Stimulated activated CD4-positive, alpha-beta T cell treated with anti-CD3 and anti-CD28 coated beads, TNF-alpha, amount 100 ng/mL, for 24 hours (primary cell): ENCODE data around the gene UTP20.
"Not testable (repeated sequence)": the region's sequence is repeated elsewhere in the genome, so short reads cannot be mapped to it uniquely, and the experiment has no call there.

Source experiments
- DNase-seq, 3 experiments: peaks; one replicate each; pipeline ENCODE4 v3.0.0-alpha.2; 2020; ENCODE audit warnings: low read depth in 3 of 3

The UTP20 gene

DNA sequence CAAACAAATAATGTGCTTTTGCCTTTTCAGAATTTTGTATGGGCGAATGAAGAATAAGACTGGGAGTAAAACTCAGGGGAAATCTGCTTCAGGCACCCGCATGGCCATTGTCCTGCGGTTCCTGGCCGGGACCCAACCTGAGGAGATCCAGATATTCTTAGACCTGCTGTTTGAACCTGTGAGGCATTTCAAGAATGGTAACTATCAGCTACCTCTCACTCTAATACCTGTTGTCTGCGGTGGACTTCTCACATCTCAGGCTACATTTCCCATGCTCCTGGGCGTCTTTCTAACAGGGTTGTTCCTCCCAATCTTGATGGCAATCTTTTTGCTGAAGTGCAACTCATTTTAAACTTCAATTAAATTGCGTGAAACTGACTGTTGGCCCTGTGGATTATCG is 47.1 kb downstream of the UTP20 start:
- no peak for DNase-seq

- no peak for DNase-seq
Observed at GRCh38 chr12:101327546-101327945, 47.6 kb downstream of the UTP20 start.

- no peak for DNase-seq
Observed at GRCh38 chr12:101328917-101329316, 49.0 kb downstream of the UTP20 start.

- DNase-seq = no peak
Observed at GRCh38 chr12:101330631-101331030, 50.7 kb downstream of the UTP20 start.

- no peak for DNase-seq
Observed at GRCh38 chr12:101336437-101336836, 56.5 kb downstream of the UTP20 start.

DNA sequence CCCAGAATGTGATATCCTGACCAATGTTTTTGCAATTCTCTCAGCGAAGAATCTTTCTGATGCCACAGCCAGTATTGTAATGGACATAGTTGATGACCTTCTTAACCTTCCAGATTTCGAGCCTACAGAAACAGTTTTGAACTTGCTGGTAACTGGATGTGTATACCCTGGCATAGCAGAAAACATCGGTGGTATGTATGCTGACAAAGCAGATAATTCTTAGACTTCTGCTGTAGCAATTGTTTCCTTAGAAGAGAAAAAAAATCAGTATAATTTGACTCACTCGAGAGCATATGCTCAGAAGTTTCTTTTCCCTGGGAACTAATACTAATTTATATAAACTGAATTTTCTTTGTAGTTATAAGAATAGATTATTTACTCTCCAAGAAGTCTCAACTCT is 58.2 kb downstream of the UTP20 start:
- no peak for DNase-seq

DNA sequence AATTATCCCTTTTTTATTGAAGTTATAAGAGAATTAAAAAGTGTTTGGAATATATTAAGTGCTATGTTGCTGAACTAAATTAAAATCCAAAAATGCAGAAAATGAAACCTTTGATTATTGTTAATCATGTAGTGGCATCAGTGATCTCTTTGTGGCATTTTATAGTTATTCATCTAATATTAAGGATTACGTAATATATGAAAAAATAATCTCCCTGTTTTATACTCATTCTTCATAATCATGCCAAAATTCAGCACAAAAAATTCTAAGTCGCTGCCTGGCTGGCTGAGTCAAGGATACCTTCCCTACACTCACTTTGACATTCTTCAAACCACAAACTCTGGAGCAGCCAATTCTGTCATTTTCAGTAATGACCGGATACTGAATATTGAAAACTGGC is 64.0 kb downstream of the UTP20 start:
- DNase-seq = no peak

DNA sequence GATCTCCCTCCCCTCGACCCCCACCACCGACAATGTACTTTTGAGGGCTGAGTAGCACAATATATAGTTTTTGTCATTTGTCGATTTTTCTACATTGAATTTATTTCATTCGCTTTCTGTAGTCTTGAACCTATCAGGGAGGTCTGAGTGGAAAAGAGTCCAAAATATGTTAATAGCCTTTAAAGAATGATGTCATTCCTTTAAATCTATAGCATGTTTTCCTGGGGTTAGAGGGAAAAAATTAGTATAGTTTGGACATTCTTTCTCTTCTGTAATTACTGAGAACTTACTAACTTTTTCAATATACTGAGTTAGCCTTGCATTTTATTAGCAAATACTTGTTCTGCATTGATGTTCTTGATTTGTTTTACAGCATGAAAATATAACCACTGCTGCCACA is 71.8 kb downstream of the UTP20 start:
- no peak for DNase-seq

GRCh38 chr12:101356794-101357193 is 76.9 kb downstream of the UTP20 start:
- no peak for DNase-seq

DNA sequence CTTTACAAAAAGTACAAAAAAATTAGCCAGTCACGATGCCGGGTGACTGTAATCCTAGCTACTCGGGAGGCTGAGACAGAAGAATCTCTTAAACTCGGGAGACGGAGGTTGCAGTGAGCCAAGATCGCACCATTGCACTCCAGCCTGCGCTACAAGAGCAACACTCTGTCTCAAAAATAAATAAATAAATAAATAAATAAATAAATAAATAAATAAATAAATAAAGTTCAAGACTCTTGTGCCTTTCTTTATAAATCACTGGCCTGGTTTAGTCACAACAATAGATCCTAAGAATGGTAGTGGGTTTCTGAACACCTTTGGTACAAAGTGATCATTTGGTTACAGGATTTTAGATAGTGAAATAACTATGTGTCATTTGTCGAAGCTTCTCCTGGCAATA is 81.5 kb downstream of the UTP20 start:
- no peak for DNase-seq

GRCh38 chr12:101368016-101368415 is 88.1 kb downstream of the UTP20 start:
- DNase-seq = no peak

DNA sequence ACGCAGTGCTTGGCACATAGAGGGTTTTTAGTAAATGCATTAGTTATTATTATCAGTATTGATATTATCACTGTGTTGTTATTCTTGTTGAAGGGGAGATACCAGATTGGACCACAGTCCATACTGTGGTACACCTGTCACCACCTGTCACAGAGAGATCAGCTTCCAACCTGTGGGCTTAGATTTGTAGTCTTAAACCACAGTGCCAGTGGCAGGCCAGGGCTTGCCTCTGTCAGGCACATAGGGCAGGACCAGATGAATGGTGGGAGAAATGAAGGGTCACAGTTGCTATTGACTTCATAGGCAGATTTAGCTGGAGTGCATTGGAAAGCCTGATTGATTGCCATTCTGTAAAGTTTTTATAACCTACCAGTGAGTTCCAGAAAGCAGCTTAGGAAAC is 92.5 kb downstream of the UTP20 start:
- DNase-seq = no peak

- no peak for DNase-seq
Observed at GRCh38 chr12:101375573-101375972, 95.7 kb downstream of the UTP20 start.

DNA sequence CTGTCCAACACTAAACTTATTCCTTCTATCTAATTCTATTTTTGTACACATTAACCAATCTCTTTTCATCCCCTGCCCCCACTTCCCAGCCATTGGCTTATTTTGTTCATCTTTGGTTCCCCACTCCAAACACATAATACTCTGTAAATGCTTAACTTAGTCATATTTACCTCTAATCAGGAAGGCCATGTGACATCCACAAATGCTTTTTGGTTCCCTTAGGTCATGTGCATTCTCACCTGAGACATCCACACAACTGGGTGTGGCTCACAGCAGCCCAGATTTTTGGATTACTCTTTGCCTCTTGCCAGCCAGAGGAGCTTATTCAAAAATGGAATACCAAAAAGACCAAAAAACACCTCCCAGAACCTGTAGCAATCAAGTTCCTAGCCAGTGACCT is 99.2 kb downstream of the UTP20 start:
- no peak for DNase-seq

- not testable (repeated sequence) for DNase-seq
Observed at GRCh38 chr12:101391181-101391580, 111.3 kb downstream of the UTP20 start.

DNA sequence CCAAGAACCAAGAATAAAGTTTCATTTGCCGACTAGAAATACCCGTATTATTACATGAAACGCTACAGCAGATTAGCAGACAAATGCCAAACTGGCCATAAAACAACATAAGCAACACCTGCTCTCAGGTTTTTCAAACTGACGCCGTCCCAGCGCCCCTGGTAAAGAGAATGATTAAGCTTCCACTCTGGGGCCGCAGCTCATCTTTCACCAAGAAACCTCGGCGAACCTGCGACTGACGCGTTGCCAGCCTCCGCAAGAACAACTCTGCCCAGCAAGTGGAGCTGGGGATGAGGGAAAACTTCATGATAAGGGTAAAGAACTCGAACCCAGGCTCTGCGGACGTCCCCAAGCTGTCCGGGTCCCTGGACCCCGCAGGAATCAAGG is 127.1 kb downstream of the UTP20 start:
- DNase-seq = peak in 2 of 3 experiments; percentile 3

GRCh38 chr12:101407436-101408345 is 127.8 kb downstream of the UTP20 start, which contains the start of gene ARL1:
ARL1 (minus strand) TSS chr12:101407772; CDS start chr12:101407645, 127 bp downstream.
- peak; percentile 67 to 82 (median 71) for DNase-seq

- not testable (repeated sequence) for DNase-seq
Observed at GRCh38 chr12:101410169-101410568, 130.3 kb downstream of the UTP20 start.

GRCh38 chr12:101414533-101415119 is 134.7 kb downstream of the UTP20 start:
- no peak for DNase-seq

DNA sequence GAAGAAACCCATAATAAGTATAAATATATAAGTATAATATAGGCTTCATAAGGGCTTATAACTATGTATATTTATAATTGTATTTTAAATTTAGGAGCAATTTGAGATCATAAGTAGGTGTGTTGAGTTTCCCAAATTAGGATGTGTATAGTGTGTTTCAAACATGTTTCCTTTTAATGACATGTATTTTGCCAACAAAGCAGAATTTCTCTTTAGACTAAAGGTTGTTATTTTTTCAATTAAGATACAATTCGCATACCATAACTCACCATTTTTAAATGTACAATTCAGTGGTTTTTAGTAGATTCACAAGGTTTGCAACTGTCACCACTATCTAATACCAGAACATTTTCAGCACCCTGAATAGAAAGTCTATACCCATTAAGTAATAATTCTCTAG is 135.3 kb downstream of the UTP20 start:
- DNase-seq = no peak

DNA sequence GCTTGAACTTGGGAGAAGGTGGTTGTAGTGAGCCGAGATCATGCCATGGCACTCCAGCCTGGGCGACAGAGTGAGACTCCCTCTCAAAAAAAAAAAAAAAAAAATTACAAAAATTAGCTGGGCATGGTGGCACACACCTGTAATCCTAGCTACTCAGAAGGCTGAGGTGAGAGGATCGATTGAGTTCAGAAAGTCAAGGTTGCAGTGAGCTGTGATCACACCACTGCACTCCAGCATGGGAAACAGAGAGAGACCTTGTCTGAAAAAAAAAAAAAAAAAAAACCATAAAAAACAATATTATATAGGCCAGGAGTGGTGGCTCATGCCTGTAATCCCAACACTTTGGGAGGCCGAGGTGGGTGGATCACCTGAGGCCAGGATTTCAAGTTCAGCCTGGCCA is 142.2 kb downstream of the UTP20 start:
- not testable (repeated sequence) for DNase-seq

- no peak for DNase-seq
Observed at GRCh38 chr12:101424620-101425019, 144.7 kb downstream of the UTP20 start.

GRCh38 chr12:101430456-101430855 is 150.6 kb downstream of the UTP20 start:
- no peak for DNase-seq
